HK-2 (cell line): ENCODE results near the gene UBE2QL1.

Experiments used
- DNase-seq: peaks from one replicate; pipeline ENCODE4 v3.0.0-alpha.2; 2018; ENCODE audit not compliant: unreplicated experiment

The UBE2QL1 gene

GRCh38 chr5:6455571-6456200 is 7.0 kb downstream of the UBE2QL1 start:
- DNase-seq, result no peak

DNA sequence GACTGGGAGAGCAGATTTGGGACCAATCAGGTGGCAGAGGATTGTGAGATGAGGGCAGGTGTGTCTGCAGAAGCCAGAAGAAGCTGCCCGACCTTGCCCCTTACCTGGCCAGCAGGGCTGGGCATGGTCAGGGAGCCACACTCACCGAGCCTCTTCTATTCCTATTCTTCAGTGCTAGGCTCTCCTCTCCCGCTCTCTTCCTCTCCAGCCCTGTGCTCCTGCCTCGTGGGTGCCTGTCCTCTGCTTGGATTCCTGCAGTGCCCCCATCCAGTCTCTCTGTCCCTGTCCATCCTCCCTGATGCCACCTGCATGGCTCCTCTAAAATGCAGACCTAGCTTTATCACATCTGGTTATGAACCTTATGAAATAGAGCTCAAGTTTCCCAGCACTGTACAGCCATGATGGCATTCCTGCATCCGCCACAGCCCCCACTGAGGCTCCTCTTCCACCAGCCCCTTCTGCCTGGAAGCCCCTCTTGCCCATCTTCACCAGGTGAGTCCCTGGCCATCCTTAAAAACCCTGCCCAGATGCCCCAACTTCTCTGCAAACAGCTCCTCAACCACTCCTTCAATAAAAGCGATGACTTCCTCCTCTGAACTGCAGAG is 8.2 kb downstream of the UBE2QL1 start:
- no peak for DNase-seq

- DNase-seq, result no peak
These were observed 8.9 kb downstream of the UBE2QL1 start for GRCh38 chr5:6457592-6457991.

DNA sequence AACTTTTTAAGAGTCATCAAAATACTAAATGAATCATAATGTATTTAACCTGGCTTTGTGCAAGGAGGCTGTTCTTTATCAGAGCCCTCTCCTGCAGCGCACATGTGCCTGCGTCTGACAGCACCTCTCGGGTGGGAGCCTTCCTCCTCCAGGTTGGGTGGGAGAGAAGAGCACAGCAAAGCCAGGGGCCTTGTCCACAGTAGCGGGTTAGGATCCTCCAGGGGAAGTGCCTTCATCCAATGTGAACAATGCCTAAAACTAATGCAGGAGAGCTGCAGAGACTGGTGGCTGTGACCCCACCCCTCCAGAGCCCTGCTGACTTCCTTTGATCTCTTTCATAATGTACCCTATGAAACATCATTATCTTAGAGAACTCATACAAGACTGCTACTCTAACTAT is 10.2 kb downstream of the UBE2QL1 start:
- no peak for DNase-seq

DNA sequence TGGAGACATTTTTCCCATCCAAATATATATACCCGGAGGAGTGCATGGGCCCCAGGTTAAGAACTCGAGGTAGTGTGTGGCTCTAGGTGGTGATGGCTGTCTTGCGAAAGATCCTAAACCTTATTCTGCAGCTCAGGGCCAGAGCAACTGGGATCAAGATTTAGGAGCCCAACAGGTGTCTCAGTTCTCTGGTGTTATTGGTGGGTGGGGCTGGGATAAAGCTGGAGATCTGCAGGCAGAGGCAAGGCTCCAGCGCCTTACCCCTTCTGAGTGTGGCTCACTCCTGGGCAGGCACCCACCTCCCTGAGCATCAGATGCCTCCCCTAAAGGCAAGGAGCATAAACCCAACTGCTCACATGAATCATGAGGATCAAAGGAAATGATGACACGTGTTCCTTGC is 11.2 kb downstream of the UBE2QL1 start:
- DNase-seq, result no peak

DNA sequence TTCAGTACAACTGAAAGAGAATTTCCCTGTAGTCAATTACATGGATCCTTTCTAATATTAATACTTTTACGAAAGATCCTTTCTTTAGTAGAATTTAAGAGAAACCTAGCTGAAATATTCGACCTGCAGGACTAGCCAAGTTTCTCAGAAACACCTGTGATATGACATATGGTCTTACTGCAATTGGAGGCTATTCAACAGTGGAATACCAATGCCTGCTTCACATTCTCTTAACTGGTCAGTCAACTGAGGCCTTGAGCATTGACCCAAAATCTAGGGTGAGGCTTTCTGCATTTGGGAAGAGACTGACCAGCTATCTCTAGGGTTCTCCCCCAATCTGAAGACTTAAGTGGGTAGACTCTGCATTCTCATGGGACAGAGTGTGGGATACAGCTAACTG is 12.3 kb downstream of the UBE2QL1 start:
- no peak for DNase-seq

DNA sequence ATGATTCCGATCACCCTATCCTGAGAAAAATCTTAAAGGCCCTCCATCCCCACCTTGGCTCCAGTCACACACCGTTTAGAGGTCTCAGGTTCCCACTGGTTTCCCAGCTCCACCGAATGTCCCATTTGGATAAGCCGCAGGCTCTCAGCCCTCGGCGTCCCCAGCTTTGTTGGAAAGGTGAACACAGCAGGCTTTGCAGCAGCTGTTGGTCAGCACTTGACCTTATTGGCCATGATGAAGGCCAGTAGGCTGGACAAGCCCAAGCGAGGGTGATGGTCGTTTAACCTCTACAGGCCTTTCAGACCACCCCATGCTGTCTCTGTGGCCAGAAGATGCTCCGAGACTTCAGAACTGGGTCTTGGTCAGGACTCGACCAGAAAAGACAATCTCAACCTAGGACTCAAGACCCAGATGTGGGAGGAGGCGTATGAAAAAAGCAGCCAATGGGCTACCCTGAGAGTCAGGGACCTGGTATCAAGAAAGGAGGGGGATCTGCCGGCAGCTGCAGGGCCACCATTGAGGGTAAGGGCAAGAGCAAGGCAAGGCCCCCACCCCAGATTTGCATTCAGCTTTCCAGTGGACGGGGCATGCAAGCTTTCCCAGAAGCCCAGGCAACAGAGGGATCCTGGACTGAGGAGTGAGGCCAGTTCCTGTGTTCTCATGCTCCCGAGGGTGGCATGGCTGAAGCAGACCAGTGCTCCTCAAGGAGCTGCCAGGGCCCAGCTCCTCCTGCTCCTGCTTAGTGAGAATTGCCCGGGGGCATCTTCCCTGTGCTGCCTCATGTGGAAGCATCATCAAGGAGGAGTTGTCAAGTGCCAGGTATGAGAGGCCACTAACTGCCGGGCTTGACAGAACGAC is 13.4 kb downstream of the UBE2QL1 start:
- DNase-seq, result no peak

- DNase-seq, result no peak
These were observed 14.0 kb downstream of the UBE2QL1 start for GRCh38 chr5:6462671-6463070.

DNA sequence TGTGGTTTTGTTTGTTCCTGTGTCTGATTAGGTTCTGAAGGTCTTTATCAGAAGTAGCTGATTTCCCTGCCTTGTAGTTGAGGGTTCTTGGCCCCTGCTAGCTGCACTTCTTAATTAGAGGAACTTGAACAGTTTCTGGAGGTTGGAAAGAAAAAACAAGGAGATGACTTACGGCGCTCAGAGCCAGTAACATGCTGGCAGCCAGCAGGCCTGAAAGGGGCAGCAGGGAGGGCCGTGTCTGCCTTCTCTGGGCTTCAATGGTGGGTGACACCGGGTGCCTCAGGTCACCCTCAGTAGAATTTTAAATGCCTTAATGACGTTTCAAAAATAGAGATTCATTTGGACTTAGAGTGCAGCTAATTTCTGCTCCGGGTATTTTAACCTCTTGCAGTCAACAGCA is 15.8 kb downstream of the UBE2QL1 start:
- no peak for DNase-seq

- no peak for DNase-seq
These were observed 17.5 kb downstream of the UBE2QL1 start for GRCh38 chr5:6465831-6466790.

DNA sequence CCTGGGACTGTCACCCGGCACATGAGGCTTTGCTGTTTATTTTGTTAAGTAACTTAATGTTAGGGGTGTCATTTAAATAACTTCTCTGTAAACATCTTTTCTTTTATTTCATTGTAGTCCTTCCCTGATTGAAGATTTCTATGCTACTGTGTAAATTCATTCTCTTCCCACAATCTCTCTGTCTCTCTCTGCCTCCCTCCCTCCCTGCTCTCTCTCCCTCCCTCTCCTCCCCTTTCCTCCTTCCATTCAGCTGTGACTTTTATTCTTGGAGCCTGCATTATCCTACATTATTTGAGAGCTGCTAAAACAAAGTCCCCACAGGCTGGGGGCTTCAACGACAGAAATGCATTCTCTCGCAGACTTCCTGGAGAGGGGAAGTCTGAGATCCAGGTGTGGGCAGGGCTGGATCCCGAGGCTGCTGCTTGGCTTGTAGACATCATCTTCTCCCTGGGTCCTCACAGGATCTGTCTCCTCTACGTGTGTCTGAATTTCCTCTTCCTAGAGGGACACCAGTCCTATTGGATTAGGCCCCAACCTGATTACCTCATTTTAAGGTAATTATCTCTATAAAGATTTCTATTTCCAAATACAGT is 18.4 kb downstream of the UBE2QL1 start:
- no peak for DNase-seq

DNA sequence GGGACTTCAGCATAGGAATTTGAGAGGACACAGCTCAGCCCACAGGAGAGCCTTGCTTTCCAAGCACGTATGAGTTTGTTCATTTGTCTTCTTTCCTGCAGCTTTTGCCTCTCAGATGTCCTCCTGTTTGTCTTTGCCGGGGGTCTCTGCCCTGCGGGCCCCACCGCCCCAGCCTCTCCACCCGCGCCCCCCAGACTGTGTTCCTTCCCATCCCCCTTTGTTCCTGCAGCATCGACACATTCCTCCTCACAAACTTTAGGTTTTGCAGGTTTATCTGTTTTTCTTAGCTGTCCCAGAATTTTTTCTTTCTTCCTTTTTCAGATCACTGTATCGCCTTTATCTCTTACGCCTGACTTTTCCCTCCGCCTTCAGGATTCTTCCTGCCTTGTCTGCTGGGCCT is 18.9 kb downstream of the UBE2QL1 start:
- DNase-seq, result no peak

DNA sequence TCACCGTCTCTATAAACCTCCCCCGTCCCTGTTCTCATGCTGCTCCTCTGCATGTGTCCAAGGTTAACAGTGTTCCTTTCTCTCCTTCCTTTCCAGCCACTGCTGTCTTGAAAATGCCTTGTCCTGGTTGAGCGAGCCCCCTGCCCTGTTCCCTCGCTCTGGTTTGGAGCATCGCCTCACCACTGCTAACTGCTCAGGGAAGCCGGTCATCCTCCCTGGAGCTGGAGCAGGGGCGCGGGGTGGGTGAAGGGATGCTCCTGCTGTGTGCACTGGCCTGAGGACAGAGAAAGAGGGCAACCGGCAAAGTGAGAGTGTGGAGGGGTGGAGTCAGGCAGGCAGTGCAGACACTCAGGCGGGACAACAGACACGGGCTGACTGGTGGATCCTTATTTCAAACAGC is 19.4 kb downstream of the UBE2QL1 start:
- no peak for DNase-seq

GRCh38 chr5:6468870-6469269 is 20.2 kb downstream of the UBE2QL1 start:
- no peak for DNase-seq

GRCh38 chr5:6469836-6470235 is 21.2 kb downstream of the UBE2QL1 start:
- no peak for DNase-seq

GRCh38 chr5:6470672-6471071 is 22.0 kb downstream of the UBE2QL1 start:
- DNase-seq, result no peak

DNA sequence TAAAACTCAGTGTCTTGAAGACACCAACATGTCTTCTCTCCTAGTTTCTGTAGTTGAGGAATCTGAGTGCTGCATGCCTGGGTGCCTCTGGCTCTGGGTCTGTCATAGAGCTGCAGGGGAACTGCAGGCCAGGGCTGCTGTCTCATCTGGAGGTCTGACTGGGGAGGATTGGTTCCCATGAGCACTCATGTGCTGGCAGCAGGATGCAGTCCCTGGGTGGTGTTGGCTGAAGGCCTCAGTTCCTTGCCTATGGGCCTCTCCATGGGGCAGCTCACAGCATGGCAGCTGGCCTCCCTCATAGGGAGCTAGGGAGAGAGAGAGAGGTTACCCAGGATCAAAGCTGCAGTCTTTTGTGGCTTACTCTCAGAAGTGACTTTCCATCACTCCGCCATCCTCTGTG is 22.6 kb downstream of the UBE2QL1 start:
- DNase-seq, result no peak

DNA sequence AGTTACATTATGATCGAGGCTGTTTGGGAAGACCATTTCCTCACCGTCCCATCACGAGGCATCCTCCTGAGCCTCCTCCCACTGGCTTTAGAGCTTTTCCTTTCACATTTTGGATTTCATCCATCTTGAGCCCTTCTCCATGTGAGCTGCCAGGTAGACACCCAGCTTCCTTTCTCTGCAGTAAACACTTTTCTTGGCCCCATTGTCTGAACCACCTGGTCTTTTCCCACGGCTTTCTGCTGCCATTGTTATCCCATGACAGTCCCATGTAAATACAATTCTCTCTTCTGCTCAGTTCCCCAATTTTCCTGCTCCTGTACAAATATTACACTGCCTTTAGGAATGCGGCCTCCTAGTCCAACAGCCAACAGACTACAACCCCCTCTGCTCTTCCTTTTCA is 24.1 kb downstream of the UBE2QL1 start:
- no peak for DNase-seq

- no peak for DNase-seq
These were observed 24.6 kb downstream of the UBE2QL1 start for GRCh38 chr5:6473284-6473683.

DNA sequence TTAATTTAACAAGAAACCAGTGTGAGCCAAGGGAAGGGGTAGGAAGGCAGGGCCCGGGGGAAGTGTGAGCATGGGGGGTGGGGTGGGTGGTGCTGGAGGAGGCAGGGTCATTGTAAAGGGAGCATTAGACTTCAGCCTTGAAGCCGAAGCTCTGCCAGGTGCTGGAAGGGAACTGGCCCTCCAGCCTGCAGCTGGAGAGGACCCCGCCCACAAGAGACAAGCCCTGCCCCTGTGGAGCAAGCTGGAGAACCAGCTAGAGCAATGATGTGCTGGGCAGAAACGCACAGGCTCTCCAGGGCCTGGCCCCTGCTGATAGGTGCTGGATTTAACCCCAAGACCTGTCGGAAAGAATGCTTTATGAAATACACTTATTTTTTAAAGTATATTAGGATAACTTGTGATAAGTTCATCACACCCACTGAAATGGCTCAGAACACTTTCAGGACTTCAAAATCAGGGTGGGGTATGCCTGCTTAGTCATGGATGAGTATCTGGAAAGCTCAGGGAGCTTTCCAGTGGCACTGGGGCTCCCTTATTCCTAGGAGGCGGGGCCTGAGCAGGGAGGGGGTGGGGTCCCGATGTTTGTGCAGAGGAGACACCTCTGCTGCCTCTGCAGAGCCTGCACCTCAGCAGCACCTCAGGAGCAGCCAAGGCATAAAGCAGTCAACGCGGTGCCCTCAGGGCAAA is 27.1 kb downstream of the UBE2QL1 start:
- no peak for DNase-seq

DNA sequence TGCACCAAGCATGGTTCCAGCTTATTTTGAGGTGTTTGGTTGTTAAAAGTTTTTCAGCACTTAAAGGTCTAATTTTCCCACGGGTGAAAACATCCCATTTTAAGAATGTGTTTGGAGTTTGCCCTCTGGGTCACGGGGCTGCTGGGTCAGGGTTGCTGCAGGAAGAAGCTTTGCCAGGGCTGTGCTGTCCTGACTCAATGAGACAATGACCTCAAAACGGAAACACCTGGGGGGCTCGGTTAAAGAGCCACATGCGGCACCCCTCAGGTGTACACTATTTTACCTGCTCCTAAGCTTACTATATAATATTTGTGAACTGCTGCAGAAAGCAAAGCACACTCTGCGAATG is 27.6 kb downstream of the UBE2QL1 start:
- no peak for DNase-seq
